Activated naive CD8-positive, alpha-beta T cell treated with anti-CD3 and anti-CD28 coated beads, Interleukin-2, amount 50 U/mL, for 16 hours (primary cell): ENCODE results near the gene SNCB.

ENCODE experiments used
- DNase-seq: peaks from one replicate; pipeline ENCODE4 v3.0.0-alpha.2; 2020; ENCODE audit warnings: low read depth, low spot score

SNCB gene

GRCh38 chr5:176574297-176574591 is 56.1 kb downstream of the SNCB start:
- DNase-seq = no peak

GRCh38 chr5:176573564-176574296 is 56.6 kb downstream of the SNCB start:
- peak; percentile 70 for DNase-seq
